Fibroblast of lung (primary cell): ENCODE results near the gene ADAMTS9. TPM values are rescaled to one million over a fixed set of nuclear protein-coding genes. Genes with fewer than 3 reads are reported as not detected.

Source experiments
- DNase-seq, 2 donors: peaks; one replicate each; pipeline versions ENCODE4 v3.0.0 to v3.0.0-alpha.2; 2010; ENCODE audit warnings: low read depth in 2 of 2
- H2AFZ ChIP-seq: 2 replicates; pipeline ENCODE4 v1.5.1; 2012; ENCODE audit warnings: low read length, control low read depth, inconsistent platforms
- H3K27ac ChIP-seq: 2 replicates; pipeline ENCODE4 v1.5.1; 2011; ENCODE audit warnings: low read length, control low read depth; ENCODE audit not compliant: insufficient read depth
- H3K27me3 ChIP-seq: 2 replicates; pipeline ENCODE4 v1.5.1; 2011; ENCODE audit warnings: mild to moderate bottlenecking, low read length; ENCODE audit not compliant: control insufficient read depth, insufficient read depth
- H3K36me3 ChIP-seq: 2 replicates; pipeline ENCODE4 v1.5.1; 2011; ENCODE audit warnings: low read length; ENCODE audit not compliant: control insufficient read depth, insufficient read depth
- H3K4me1 ChIP-seq: 2 replicates; pipeline ENCODE4 v1.5.1; 2011; ENCODE audit warnings: low read length; ENCODE audit not compliant: control insufficient read depth, insufficient read depth; ENCODE audit errors: extremely low read depth
- H3K4me2 ChIP-seq: 2 replicates; pipeline ENCODE4 v1.5.1; 2011; ENCODE audit warnings: low read length, control low read depth; ENCODE audit not compliant: insufficient read depth; ENCODE audit errors: extremely low read depth
- H3K4me3 ChIP-seq, 4 experiments: fragments of 200-600 bp in 1 of 4; sonication (generic) in 1 of 4; replicated peaks in 1 of 4; 2 replicates each; pipeline ENCODE4 v1.5.1; 2011 to 2016; ENCODE audit warnings: low read length in 4 of 4, low read depth in 3 of 4, mild to moderate bottlenecking in 3 of 4, control low read depth in 2 of 4, inconsistent platforms in 1 of 4, mixed read lengths in 1 of 4; ENCODE audit not compliant: insufficient read depth in 1 of 4; ENCODE audit errors: control extremely low read depth in 1 of 4
- H3K79me2 ChIP-seq: 2 replicates; pipeline ENCODE4 v1.5.1; 2012; ENCODE audit warnings: mild to moderate bottlenecking, low read length, inconsistent platforms; ENCODE audit not compliant: control insufficient read depth, insufficient read depth
- H3K9ac ChIP-seq: 2 replicates; pipeline ENCODE4 v1.5.1; 2011; ENCODE audit warnings: mild to moderate bottlenecking, low read length, control low read depth; ENCODE audit not compliant: insufficient read depth
- H3K9me3 ChIP-seq: 2 replicates; pipeline ENCODE4 v1.5.1; 2012; ENCODE audit warnings: low read depth, low read length; ENCODE audit not compliant: control insufficient read depth, insufficient read depth
- H4K20me1 ChIP-seq: 2 replicates; pipeline ENCODE4 v1.5.1; 2011; ENCODE audit warnings: low read length; ENCODE audit not compliant: control insufficient read depth, insufficient read depth; ENCODE audit errors: extremely low read depth
- EZH2 ChIP-seq: IDR thresholded peaks from 2 replicates; pipeline ENCODE4 v1.5.1; 2012; ENCODE audit warnings: low read length, control low read depth, mild to moderate bottlenecking; ENCODE audit errors: missing control alignments
- polyA plus RNA-seq, 2 donors: library from polyadenylated mRNA; depleted of rRNA in 1 of 2; stranded (reverse) in 1 of 2; unstranded in 1 of 2; fragments of >200 nt; gene quantifications; 2 replicates each; pipeline ENCODE4 v1.2.1, GENCODE V29; 2011 to 2012; ENCODE audit warnings: missing spikeins in 1 of 2
- total RNA-seq: library from RNA; depleted of rRNA; stranded (reverse); fragments of >200 nt; gene quantifications from 2 replicates; pipeline ENCODE4 v1.2.1, GENCODE V29; 2014
- TF ChIP-seq, protein P1 (sequence below), 2 donors: IDR thresholded peaks in 1 of 2; conservative IDR thresholded peaks in 1 of 2; 1 replicate in 1 of 2; 2 replicates in 1 of 2; pipeline ENCODE4 v1.5.1; 2011 to 2012; ENCODE audit warnings: low read length in 2 of 2, control low read depth in 1 of 2, inconsistent platforms in 1 of 2, low read depth in 1 of 2, mild to moderate bottlenecking in 1 of 2

Gene ADAMTS9
- total and polyA plus RNA-seq, 2 donors (not counting 1 experiment from before 2014, with no cell fraction given) = 0.82 to 1.8 TPM

- no peak for DNase-seq
- TF ChIP-seq, protein P1, sequence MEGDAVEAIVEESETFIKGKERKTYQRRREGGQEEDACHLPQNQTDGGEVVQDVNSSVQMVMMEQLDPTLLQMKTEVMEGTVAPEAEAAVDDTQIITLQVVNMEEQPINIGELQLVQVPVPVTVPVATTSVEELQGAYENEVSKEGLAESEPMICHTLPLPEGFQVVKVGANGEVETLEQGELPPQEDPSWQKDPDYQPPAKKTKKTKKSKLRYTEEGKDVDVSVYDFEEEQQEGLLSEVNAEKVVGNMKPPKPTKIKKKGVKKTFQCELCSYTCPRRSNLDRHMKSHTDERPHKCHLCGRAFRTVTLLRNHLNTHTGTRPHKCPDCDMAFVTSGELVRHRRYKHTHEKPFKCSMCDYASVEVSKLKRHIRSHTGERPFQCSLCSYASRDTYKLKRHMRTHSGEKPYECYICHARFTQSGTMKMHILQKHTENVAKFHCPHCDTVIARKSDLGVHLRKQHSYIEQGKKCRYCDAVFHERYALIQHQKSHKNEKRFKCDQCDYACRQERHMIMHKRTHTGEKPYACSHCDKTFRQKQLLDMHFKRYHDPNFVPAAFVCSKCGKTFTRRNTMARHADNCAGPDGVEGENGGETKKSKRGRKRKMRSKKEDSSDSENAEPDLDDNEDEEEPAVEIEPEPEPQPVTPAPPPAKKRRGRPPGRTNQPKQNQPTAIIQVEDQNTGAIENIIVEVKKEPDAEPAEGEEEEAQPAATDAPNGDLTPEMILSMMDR (conservative IDR thresholded peaks at IDR 0.05 in 1 of 2, IDR thresholded peaks at IDR 0.05 in 1 of 2; ENCODE audit: low read depth in 1 of 2, low read length in 2 of 2) = no peak
- TF ChIP-seq EZH2 = no peak
- H3K79me2 ChIP-seq = no peaks in the 10 kb centered on the region
- no peaks in the 10 kb centered on the region for H4K20me1 ChIP-seq
- no peaks in the 10 kb centered on the region for H3K27me3 ChIP-seq
- no peak overlapping the region for H3K9ac ChIP-seq
- no peak overlapping the region for H3K4me3 ChIP-seq
- H2AFZ ChIP-seq = no peak overlapping the region
- H3K9me3 ChIP-seq = no peaks in the 10 kb centered on the region
- no peak overlapping the region for H3K4me2 ChIP-seq
- H3K36me3 ChIP-seq = no peaks in the 10 kb centered on the region
- H3K27ac ChIP-seq = no peak overlapping the region
- H3K4me1 ChIP-seq = peaks cover 2% of the 10 kb centered on the region
Measured at GRCh38 chr3:64552160-64552559, 135.6 kb downstream of the ADAMTS9 start.

GRCh38 chr3:64551697-64552096 is 136.1 kb downstream of the ADAMTS9 start:
- H3K27ac ChIP-seq = no peak overlapping the region
- no peak for TF ChIP-seq EZH2
- TF ChIP-seq, protein P1 (conservative IDR thresholded peaks at IDR 0.05 in 1 of 2, IDR thresholded peaks at IDR 0.05 in 1 of 2; ENCODE audit: low read depth in 1 of 2, low read length in 2 of 2) = no peak

GRCh38 chr3:64550745-64551144 is 137.1 kb downstream of the ADAMTS9 start:
- Histone ChIP-seq H3K79me2 (no peaks in the 10 kb centered on the region), H3K9ac (no peak overlapping the region), H3K9me3 (no peaks in the 10 kb centered on the region), H3K4me1 (peaks cover 2% of the 10 kb centered on the region), H3K27ac (no peak overlapping the region), H3K36me3 (no peaks in the 10 kb centered on the region), H3K4me3 (no peak overlapping the region), H3K27me3 (no peaks in the 10 kb centered on the region), H4K20me1 (no peaks in the 10 kb centered on the region), H3K4me2 (no peak overlapping the region), H2AFZ (no peak overlapping the region)
- no peak for DNase-seq
- TF ChIP-seq, protein P1 (conservative IDR thresholded peaks at IDR 0.05 in 1 of 2, IDR thresholded peaks at IDR 0.05 in 1 of 2; ENCODE audit: low read depth in 1 of 2, low read length in 2 of 2) = no peak
- no peak for TF ChIP-seq EZH2

More at GRCh38 chr3:64551697-64552096, 136.1 kb downstream of the ADAMTS9 start:
- no peak for DNase-seq
- Histone ChIP-seq H3K4me1 (peaks cover 2% of the 10 kb centered on the region), H3K4me3 (no peak overlapping the region), H3K4me2 (no peak overlapping the region), H3K9me3 (no peaks in the 10 kb centered on the region), H2AFZ (no peak overlapping the region), H4K20me1 (no peaks in the 10 kb centered on the region), H3K9ac (no peak overlapping the region), H3K27me3 (no peaks in the 10 kb centered on the region), H3K36me3 (no peaks in the 10 kb centered on the region), H3K79me2 (no peaks in the 10 kb centered on the region)
